C4-2B (cell line): ENCODE data around the gene ITGB3BP.

Experiments
- CTCF ChIP-seq: fragments of 450-650 bp; conservative IDR thresholded peaks from 2 replicates; pipeline ENCODE4 v1.5.1; 2017; ENCODE audit warnings: mild to moderate bottlenecking
- ZFX ChIP-seq: fragments of 450-650 bp; IDR thresholded peaks from 2 replicates; pipeline ENCODE4 v1.6.1; 2017

- TF ChIP-seq CTCF (no peak), ZFX (no peak)
Measured at GRCh38 chr1:63475761-63476160, 47.3 kb downstream of the ITGB3BP start.
